ENCODE results near the gene ADAMTS16.

The ADAMTS16 gene

GRCh38 chr5:5289537-5289936 lies 149.4 kb downstream of the ADAMTS16 start:
- no peak for DNase-seq

DNA sequence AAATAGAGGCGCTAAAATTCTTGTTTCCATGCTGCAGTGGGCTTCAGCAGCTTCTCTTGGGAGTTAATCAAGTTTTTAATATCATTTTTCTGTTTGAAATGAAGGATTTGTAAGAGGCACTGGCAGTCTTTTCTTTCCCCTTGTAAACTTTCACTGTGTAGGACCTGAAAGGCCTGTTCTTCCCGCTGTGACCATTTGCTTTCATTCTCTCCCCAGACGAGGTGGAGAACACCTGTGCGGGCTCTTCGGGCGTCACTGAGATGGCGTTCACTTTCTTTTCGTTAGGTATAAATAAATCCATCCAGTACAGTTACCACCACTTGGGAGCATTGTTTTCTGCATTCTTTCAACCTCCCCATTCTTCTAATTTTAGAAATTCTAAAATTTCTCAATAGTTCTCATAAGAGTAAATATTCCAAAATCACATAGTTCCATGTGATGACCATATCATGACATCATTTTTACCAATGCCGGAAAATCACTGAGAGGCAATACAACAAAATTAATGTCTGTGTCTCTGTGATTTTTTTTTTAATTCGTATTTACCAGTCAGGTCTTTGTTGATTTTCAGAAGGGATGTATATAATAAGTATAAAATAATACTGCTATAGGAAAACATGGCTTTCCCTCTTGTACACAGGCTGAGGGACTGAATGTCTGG lies 150.7 kb downstream of the ADAMTS16 start:
- DNase-seq: no peak

DNA sequence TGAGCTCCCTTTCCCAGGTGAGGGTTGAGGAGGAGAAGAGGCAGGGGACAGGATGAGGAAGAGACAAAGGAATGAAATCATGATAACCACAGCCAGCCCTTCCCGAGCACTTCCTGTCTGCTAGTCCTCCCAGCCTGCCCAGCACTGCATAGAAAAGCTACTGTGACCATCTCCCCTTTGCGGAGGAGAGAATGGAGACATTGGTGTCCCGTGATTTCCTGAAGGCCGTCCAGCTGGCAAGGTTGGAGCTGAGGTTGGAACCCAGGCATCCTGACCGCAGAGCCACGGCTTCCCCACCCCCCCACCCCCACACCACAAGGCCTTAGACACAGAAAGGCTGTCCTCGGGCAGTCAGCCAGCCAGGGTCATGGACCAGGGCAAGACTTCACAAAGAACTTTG lies 151.2 kb downstream of the ADAMTS16 start:
- DNase-seq: no peak

DNA sequence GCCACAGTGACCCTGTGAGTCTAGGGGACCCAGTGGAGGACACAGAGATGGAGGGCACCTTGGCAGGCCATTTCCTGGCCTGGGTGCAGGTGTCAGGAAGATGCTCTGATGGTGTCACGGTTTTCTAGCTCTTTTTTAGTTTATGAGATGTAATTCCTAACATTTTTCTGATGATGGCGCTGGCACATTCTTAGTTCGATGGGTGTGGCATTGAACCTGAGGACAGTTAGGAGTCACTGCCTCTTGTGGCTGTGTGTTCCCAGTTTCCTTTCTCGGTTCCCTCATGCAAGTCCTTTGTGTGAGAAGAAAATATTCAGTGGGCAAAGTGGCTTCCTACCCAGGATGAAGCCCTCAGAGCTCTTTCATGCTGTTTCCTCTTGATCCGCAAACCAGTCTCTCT lies 152.9 kb downstream of the ADAMTS16 start:
- DNase-seq: no peak

DNA sequence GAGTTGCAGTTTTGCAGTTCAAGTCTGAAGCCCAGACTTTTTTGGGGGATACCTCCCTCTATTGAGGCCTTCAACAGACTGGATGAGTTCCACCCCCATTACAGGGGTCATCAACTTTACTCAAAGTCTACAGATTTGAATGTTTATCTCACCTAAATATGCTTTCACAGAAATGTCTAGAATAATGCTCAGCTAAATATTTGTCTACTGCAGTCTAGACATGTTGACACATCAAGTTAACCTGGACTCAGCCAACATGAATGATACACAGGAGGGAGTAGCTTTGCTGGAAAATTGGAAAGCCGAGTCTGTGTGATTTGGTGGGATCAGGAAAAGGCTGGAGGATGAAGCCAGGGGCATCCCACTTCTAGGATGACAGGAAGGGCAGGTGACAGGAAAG lies 154.3 kb downstream of the ADAMTS16 start:
- no peak for DNase-seq

DNA sequence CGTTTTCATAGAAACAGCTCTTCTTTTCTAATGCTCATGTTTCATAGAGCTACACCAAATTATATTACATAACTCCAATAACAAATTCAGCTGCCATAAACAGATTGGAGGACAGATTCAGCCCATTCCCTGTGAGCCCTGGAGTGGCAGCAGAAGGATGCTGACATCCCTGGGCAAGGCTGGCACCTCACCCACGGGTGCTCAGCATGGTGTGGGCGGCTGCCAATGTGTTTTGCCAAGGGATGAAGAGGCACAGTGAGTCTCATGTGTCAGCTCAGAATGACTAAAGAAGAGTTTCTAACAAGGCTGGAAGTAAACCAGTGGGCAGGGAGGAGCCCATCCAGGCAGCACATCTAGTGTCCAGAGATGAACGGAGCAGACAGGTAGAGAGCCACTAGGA lies 155.2 kb downstream of the ADAMTS16 start:
- DNase-seq: no peak

GRCh38 chr5:5296051-5296450 lies 155.9 kb downstream of the ADAMTS16 start:
- no peak for DNase-seq

- DNase-seq: no peak
Measured at GRCh38 chr5:5297432-5298067, 157.4 kb downstream of the ADAMTS16 start.

- DNase-seq: no peak
Measured at GRCh38 chr5:5298068-5298633, 158.0 kb downstream of the ADAMTS16 start.

- DNase-seq: no peak
Measured at GRCh38 chr5:5298841-5299541, 158.9 kb downstream of the ADAMTS16 start.

- DNase-seq: no peak
Measured at GRCh38 chr5:5301176-5301575, 161.0 kb downstream of the ADAMTS16 start.

GRCh38 chr5:5302201-5302600 lies 162.1 kb downstream of the ADAMTS16 start:
- no peak for DNase-seq

DNA sequence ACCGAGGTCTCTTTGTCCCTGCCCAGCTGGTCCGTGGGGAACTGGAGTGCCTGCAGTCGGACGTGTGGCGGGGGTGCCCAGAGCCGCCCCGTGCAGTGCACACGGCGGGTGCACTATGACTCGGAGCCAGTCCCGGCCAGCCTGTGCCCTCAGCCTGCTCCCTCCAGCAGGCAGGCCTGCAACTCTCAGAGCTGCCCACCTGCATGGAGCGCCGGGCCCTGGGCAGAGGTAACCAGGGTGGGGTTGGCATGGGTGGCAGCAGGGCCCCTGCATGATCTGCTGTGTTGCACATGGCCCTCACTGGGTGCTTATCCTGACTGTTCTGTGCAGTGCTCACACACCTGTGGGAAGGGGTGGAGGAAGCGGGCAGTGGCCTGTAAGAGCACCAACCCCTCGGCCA lies 163.1 kb downstream of the ADAMTS16 start:
- no peak for DNase-seq

- no peak for DNase-seq
Measured at GRCh38 chr5:5304361-5305020, 164.4 kb downstream of the ADAMTS16 start.

GRCh38 chr5:5306696-5307095 lies 166.6 kb downstream of the ADAMTS16 start:
- DNase-seq: no peak

- no peak for DNase-seq
Measured at GRCh38 chr5:5308319-5308718, 168.2 kb downstream of the ADAMTS16 start.

GRCh38 chr5:5309645-5310044 lies 169.5 kb downstream of the ADAMTS16 start:
- no peak for DNase-seq

GRCh38 chr5:5313101-5313635 lies 173.0 kb downstream of the ADAMTS16 start:
- no peak for DNase-seq

DNA sequence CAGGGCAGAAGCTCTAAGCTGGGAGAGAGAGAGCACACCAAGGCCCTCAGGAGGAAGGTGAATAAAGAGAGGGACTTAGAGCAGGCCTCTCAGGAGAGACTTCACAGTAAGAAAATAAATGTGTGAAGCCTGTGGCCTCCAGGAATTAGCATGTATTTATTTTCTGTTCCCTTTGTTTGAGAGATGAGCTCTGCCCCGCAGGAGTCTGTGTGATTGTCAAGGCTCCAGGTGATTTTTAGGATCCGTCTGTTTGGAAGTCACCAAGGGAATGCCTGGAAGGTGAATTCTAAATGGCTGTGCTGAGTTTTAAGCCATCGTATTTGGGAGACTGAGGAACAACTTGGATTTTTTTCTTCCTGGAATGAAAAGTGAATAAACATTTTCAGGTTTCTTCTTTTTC lies 174.0 kb downstream of the ADAMTS16 start:
- DNase-seq: no peak

DNA sequence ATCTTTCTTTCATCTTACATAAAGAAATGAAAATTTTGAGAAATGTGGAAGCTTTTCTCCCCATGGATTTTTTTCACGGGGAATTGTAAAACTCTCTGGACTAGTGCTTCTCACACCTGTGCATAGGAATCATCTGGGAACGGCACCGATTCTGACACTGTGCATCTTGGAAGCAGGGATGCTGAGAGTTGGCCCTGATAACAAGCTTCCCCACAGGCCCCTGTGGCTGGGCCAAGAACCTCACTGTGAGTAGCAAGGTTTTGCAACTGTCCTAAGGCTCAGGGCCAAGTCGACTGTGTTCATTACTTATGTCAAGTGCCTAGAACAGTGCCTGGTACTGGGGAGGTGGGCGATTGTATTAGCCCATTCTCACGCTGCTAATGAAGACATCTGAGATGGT lies 174.5 kb downstream of the ADAMTS16 start:
- DNase-seq: no peak

GRCh38 chr5:5315068-5315980 lies 175.2 kb downstream of the ADAMTS16 start:
- DNase-seq: no peak

GRCh38 chr5:5316334-5316733 lies 176.2 kb downstream of the ADAMTS16 start:
- DNase-seq: no peak

Data from NK-92 treated with Interleukin-12 subunit alpha and Interleukin-12 subunit beta, amount 100 ng/mL, for 24 hours (cell line).